Activated T-cell treated with anti-CD3 and anti-CD28 coated beads, Interleukin-2, amount 50 U/mL, for 48 hours (primary cell): ENCODE data around the gene AP2M1.
A peak's percentile ranks its signal among the peaks of the same experiment; 100 is the strongest.

ENCODE experiments used
- DNase-seq, 2 experiments: peaks; one replicate each; pipeline ENCODE4 v3.0.0-alpha.2; 2020

The AP2M1 gene

GRCh38 chr3:184229394-184230080, 54.9 kb downstream of the AP2M1 start, which contains the start of gene VWA5B2:
Gene VWA5B2, plus strand, starts transcription at chr3:184229585. Its CDS starts 944 bp downstream, at chr3:184230529.
- peak; percentile 72 to 83 for DNase-seq

GRCh38 chr3:184230081-184230602, 55.5 kb downstream of the AP2M1 start:
- peak in 1 of 2 experiments; percentile 28 for DNase-seq

GRCh38 chr3:184230603-184231528, 56.2 kb downstream of the AP2M1 start:
- DNase-seq = no peak

- DNase-seq = no peak
These were observed 57.0 kb downstream of the AP2M1 start for GRCh38 chr3:184231671-184232070.

GRCh38 chr3:184233127-184233843, 58.6 kb downstream of the AP2M1 start:
- no peak for DNase-seq
